Astrocyte (in vitro differentiated cells and primary cell): ENCODE results near the gene POU3F1.

ENCODE experiments used
- EZH2 ChIP-seq: IDR thresholded peaks from 2 replicates; pipeline ENCODE4 v1.6.1; 2012; ENCODE audit warnings: mild to moderate bottlenecking, low read length, inconsistent platforms; ENCODE audit not compliant: insufficient read depth
- TF ChIP-seq, protein P1 (sequence below): IDR thresholded peaks from 2 replicates; pipeline ENCODE4 v1.5.1; 2011; ENCODE audit warnings: low read depth, mild to moderate bottlenecking, inconsistent platforms, low read length, moderate library complexity; ENCODE audit not compliant: insufficient read depth

DNA sequence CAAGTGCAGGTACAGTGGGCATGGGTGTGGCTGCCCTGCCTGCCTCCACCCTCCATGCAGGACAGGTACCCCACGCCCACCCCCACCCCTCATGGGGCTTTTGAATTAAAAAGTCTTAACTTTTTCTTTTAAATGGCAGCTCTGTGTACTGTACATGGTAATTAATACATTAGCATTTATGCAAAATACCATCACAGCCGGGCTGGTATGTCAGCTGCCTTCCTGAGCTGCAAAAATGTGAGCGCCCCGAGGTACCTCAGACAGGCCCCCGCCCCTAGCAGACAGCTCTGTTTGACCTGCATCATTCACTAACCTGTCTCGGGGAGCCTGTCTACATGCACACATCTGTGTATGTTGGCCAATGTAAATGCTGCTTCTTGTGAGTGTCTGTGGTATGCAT is 42.2 kb upstream of the POU3F1 start:
- TF ChIP-seq, protein P1, sequence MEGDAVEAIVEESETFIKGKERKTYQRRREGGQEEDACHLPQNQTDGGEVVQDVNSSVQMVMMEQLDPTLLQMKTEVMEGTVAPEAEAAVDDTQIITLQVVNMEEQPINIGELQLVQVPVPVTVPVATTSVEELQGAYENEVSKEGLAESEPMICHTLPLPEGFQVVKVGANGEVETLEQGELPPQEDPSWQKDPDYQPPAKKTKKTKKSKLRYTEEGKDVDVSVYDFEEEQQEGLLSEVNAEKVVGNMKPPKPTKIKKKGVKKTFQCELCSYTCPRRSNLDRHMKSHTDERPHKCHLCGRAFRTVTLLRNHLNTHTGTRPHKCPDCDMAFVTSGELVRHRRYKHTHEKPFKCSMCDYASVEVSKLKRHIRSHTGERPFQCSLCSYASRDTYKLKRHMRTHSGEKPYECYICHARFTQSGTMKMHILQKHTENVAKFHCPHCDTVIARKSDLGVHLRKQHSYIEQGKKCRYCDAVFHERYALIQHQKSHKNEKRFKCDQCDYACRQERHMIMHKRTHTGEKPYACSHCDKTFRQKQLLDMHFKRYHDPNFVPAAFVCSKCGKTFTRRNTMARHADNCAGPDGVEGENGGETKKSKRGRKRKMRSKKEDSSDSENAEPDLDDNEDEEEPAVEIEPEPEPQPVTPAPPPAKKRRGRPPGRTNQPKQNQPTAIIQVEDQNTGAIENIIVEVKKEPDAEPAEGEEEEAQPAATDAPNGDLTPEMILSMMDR: no peak
- no peak for TF ChIP-seq EZH2
